ENCODE results near the gene AFAP1L2.

Gene AFAP1L2

DNA sequence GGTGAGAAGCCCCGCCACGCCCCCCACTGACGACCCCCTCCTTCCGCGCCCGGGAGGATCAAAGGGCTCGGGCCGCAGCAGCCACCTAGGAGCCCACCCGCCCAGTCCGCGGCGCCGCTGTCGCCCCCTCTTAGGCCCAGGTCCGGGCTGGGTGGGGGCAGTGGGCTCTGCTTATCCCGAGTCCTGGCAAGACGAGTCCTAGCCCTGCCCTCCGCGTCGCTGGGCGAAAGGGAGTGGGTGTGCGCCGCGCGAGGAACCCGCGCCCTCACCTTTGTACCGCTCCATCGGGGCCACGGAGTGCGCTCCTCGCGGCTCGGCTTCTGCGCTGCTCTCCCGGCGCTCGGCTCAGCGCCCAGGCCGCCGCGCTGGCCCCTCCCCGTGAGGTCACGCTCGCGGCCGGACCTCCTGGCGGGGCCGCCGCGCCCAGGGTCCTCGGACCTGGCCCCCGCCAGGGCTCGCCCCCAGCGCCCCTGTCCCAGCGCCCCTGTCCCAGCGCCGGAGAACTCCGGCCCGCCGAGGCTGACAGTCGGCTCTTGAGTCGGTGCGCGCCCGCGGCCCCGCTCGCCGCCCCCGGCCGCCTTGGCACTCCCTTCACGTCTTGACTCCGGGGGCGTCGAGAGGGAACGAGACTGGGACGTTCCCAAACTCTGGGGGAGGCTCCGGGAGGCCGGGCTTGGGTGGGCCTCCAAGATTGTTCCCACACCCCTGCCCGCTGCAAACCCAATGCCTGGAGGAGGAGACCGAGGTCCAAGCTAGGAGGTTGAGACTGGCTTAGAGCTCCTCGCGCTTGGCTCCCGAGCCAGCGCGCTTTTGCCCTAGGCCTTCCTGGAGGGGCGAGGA lies at the start of gene AFAP1L2:
TSS of gene AFAP1L2 (minus strand) at position 332 of the 840 bp plus-strand sequence. CDS start at position 285, 47 bp downstream.
- no peak for TF ChIP-seq CTCF (IDR thresholded peaks at IDR 0.05; ENCODE audit: control insufficient read depth, extremely low read depth, insufficient read depth)
- peak within 1 kb of the TSS; percentile 38 for H3K4me3 ChIP-seq (ENCODE audit: low read depth, low read length)
- no peak for DNase-seq (ENCODE audit: low read depth)

DNA sequence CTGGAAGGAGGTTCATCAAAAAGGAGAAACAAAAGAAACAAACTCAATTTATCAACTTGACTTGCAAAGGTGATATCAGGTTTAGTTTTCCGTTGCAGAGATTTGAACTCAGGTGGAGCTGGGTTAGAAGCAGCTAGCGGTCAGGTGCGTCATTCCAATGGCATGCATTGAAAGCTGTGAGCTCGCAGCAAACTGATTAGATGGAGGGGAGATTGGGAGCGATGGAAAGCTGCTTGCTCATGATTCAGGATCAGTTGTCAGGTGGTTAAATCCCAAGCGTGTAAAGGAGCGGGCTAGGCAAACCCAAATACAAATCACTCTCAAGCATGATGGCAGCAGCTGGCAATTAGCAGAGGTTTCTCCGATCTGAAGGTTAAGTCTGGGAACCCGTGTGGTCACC lies 49.3 kb upstream of the AFAP1L2 start:
- no peak for DNase-seq (ENCODE audit: low read depth)
- no peak for TF ChIP-seq CTCF (IDR thresholded peaks at IDR 0.05; ENCODE audit: control insufficient read depth, extremely low read depth, insufficient read depth)
- no peak overlapping the region for H3K4me3 ChIP-seq (ENCODE audit: low read depth, low read length)

DNA sequence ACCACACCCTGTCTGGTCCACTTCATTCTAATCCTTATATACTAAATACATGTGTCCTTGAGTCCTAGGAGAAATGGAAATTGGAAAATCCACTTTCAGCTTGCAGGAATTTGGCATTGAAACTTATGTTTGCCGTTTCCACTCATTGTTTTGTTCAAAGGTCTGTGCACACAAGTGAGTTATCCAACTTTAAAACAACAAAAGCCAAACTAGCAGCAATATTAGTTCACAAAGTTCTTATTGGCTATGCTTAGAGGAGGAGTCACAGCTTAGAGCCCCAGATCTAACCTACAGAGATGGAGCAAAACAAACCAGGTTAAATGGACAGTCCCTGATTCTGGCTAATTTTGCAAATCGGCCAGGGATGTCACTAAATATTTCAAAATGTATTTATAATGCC lies 44.6 kb upstream of the AFAP1L2 start:
- H3K4me3 ChIP-seq (ENCODE audit: low read depth, low read length): no peak overlapping the region
- no peak for TF ChIP-seq CTCF (IDR thresholded peaks at IDR 0.05; ENCODE audit: control insufficient read depth, extremely low read depth, insufficient read depth)
- no peak for DNase-seq (ENCODE audit: low read depth)

DNA sequence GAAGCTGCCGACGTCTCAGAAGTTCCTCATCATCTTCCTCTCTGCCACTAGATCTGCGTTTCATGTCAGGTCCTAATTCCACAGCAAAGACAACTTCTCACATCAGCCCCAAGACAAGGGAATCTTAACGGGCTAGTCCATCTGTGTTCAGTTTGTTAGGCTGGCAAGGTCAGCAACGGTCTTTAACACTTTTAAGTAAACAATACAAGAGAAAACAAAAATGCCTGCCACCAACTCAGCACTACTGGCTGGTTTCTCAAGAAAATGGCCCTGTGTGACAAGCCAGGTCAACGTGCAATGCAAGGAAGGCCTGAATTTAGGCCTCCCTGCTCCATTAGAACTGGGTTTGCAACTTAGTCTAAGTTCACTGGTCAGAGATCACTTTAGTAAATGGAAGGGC lies 41.0 kb upstream of the AFAP1L2 start:
- TF ChIP-seq CTCF (IDR thresholded peaks at IDR 0.05; ENCODE audit: control insufficient read depth, extremely low read depth, insufficient read depth): no peak
- no peak for DNase-seq (ENCODE audit: low read depth)
- H3K4me3 ChIP-seq (ENCODE audit: low read depth, low read length): no peak overlapping the region

GRCh38 chr10:114444819-114445218 lies 40.5 kb upstream of the AFAP1L2 start:
- no peak for DNase-seq (ENCODE audit: low read depth)
- TF ChIP-seq CTCF (IDR thresholded peaks at IDR 0.05; ENCODE audit: control insufficient read depth, extremely low read depth, insufficient read depth): no peak
- no peak overlapping the region for H3K4me3 ChIP-seq (ENCODE audit: low read depth, low read length)

GRCh38 chr10:114442091-114442630 lies 37.9 kb upstream of the AFAP1L2 start:
- no peak for TF ChIP-seq CTCF (IDR thresholded peaks at IDR 0.05; ENCODE audit: control insufficient read depth, extremely low read depth, insufficient read depth)
- DNase-seq (ENCODE audit: low read depth): no peak
- H3K4me3 ChIP-seq (ENCODE audit: low read depth, low read length): no peak overlapping the region
